HCT116 (cell line): ENCODE results near the gene SNX9.

Source experiments
- EZH2 ChIP-seq: fragments of 200-600 bp; sonication (generic); IDR thresholded peaks from 2 replicates; pipeline ENCODE4 v1.6.1; 2017; ENCODE audit warnings: antibody characterized with exemption, mixed run types
- EZH2phosphoT487 ChIP-seq: fragments of 200-600 bp; IDR thresholded peaks from 2 replicates; pipeline ENCODE4 v1.6.1; 2018; ENCODE audit warnings: antibody characterized with exemption, borderline replicate concordance
- POLR2A ChIP-seq: IDR thresholded peaks from 2 replicates; pipeline ENCODE4 v1.7.0; 2011; ENCODE audit warnings: borderline replicate concordance; ENCODE audit not compliant: insufficient read depth, insufficient read length; ENCODE audit errors: extremely low read depth
- POLR2AphosphoS5 ChIP-seq: IDR thresholded peaks from 2 replicates; pipeline ENCODE4 v1.6.1; 2011; ENCODE audit warnings: mild to moderate bottlenecking, low read depth, low read length, moderate library complexity
- TCF7L2 ChIP-seq: IDR thresholded peaks from 2 replicates; pipeline ENCODE4 v1.7.0; 2011; ENCODE audit warnings: borderline replicate concordance, inconsistent platforms; ENCODE audit not compliant: insufficient read depth, insufficient read length; ENCODE audit errors: extremely low read depth
- TF ChIP-seq, protein P1 (sequence below): IDR thresholded peaks from 2 replicates; pipeline ENCODE4 v1.6.1; 2011; ENCODE audit warnings: mild to moderate bottlenecking, low read length, moderate library complexity; ENCODE audit not compliant: insufficient replicate concordance; ENCODE audit errors: extremely low read depth
- TF ChIP-seq, protein P2 (sequence below), 3 experiments: fragments of 200-600 bp in 1 of 3; sonication (generic) in 1 of 3; IDR thresholded peaks in 2 of 3; conservative IDR thresholded peaks in 1 of 3; 2 replicates each; pipeline ENCODE4 v1.5.1; 2012 to 2017; ENCODE audit warnings: low read depth in 2 of 3, low read length in 2 of 3, antibody characterized with exemption in 1 of 3, borderline replicate concordance in 1 of 3, control low read depth in 1 of 3, mild to moderate bottlenecking in 1 of 3, mixed read lengths in 1 of 3, mixed run types in 1 of 3, moderate library complexity in 1 of 3; ENCODE audit not compliant: insufficient read depth in 1 of 3

DNA sequence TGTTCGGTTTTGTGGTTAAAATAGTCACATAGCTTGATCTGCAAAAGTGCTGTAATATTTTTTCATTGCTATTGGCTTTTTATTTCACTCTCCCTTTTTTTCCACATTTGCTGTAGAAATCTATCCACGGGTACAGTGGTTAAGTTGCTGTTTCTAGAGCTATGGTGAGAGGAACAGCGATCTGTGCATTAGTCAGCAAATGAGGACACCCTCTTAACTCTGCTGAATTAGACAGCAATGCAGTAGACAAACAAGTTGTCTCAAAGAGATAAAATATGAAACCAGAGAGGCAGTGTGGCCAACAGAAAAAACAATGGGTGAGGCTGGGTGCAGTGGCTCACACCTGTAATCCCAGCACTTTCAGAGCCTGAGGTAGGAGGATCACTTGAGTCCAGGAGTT is 141.1 kb downstream of the SNX9 start:
- no peak for TF ChIP-seq TCF7L2
- TF ChIP-seq, protein P1, sequence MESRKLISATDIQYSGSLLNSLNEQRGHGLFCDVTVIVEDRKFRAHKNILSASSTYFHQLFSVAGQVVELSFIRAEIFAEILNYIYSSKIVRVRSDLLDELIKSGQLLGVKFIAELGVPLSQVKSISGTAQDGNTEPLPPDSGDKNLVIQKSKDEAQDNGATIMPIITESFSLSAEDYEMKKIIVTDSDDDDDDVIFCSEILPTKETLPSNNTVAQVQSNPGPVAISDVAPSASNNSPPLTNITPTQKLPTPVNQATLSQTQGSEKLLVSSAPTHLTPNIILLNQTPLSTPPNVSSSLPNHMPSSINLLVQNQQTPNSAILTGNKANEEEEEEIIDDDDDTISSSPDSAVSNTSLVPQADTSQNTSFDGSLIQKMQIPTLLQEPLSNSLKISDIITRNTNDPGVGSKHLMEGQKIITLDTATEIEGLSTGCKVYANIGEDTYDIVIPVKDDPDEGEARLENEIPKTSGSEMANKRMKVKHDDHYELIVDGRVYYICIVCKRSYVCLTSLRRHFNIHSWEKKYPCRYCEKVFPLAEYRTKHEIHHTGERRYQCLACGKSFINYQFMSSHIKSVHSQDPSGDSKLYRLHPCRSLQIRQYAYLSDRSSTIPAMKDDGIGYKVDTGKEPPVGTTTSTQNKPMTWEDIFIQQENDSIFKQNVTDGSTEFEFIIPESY: no peak
- TF ChIP-seq, protein P2, sequence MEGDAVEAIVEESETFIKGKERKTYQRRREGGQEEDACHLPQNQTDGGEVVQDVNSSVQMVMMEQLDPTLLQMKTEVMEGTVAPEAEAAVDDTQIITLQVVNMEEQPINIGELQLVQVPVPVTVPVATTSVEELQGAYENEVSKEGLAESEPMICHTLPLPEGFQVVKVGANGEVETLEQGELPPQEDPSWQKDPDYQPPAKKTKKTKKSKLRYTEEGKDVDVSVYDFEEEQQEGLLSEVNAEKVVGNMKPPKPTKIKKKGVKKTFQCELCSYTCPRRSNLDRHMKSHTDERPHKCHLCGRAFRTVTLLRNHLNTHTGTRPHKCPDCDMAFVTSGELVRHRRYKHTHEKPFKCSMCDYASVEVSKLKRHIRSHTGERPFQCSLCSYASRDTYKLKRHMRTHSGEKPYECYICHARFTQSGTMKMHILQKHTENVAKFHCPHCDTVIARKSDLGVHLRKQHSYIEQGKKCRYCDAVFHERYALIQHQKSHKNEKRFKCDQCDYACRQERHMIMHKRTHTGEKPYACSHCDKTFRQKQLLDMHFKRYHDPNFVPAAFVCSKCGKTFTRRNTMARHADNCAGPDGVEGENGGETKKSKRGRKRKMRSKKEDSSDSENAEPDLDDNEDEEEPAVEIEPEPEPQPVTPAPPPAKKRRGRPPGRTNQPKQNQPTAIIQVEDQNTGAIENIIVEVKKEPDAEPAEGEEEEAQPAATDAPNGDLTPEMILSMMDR (IDR thresholded peaks at IDR 0.05 in 2 of 3, conservative IDR thresholded peaks at IDR 0.05 in 1 of 3; ENCODE audit: borderline replicate concordance in 1 of 3, insufficient read depth in 1 of 3, low read depth in 2 of 3, low read length in 2 of 3): no peak
- TF ChIP-seq EZH2: no peak
- no peak for TF ChIP-seq POLR2A
- no peak for TF ChIP-seq POLR2AphosphoS5
- no peak for TF ChIP-seq EZH2phosphoT487
